GM13977 (cell line): ENCODE data around the gene PLEKHG4B.

ENCODE experiments used
- DNase-seq: peaks from one replicate; pipeline ENCODE4 v3.0.0; 2012; ENCODE audit warnings: low spot score
- CTCF ChIP-seq: IDR thresholded peaks from 2 replicates; pipeline ENCODE4 v1.5.1; 2012; ENCODE audit warnings: mild to moderate bottlenecking, control low read depth; ENCODE audit not compliant: insufficient read depth; ENCODE audit errors: extremely low read depth, missing control alignments
- in situ Hi-C: fragments of 300-500 bp; cut with MboI; formaldehyde crosslinking; loops from one replicate; pipeline ENCODE4 v1.12.0; 2022; ENCODE audit warnings: low sequenced_read_pairs, low pct_unique_long_range_greater_than_20kb, mixed read lengths, inconsistent platforms; ENCODE audit not compliant: unreplicated experiment

Gene PLEKHG4B

GRCh38 chr5:197892-198489, 106.0 kb downstream of the PLEKHG4B start:
- no peak for DNase-seq
- TF ChIP-seq CTCF: no peak
- in situ Hi-C loops: no loop called here

- no peak for DNase-seq
- in situ Hi-C loops: no loop called here
- no peak for TF ChIP-seq CTCF
Measured at GRCh38 chr5:198516-199196, 106.7 kb downstream of the PLEKHG4B start.

- in situ Hi-C loops: no loop called here
- no peak for DNase-seq
- TF ChIP-seq CTCF: no peak
Measured at GRCh38 chr5:199197-199949, 107.4 kb downstream of the PLEKHG4B start.

- TF ChIP-seq CTCF: no peak
- in situ Hi-C loops: no loop called here
- DNase-seq: no peak
Measured at GRCh38 chr5:199950-200645, 108.1 kb downstream of the PLEKHG4B start.

- no peak for DNase-seq
- in situ Hi-C loops: no loop called here
- TF ChIP-seq CTCF: no peak
Measured at GRCh38 chr5:200985-201384, 109.0 kb downstream of the PLEKHG4B start.

GRCh38 chr5:201672-202071, 109.7 kb downstream of the PLEKHG4B start:
- no peak for DNase-seq
- in situ Hi-C loops: no loop called here
- TF ChIP-seq CTCF: no peak
